Loucy (cell line): ENCODE measurements around the gene TUBA1A.

Experiments
- EZH2phosphoT487 ChIP-seq: fragments of 200-600 bp; IDR thresholded peaks from 2 replicates; pipeline ENCODE4 v1.6.1; 2018; ENCODE audit warnings: antibody characterized with exemption, mild to moderate bottlenecking, moderate library complexity, borderline replicate concordance
- TF ChIP-seq, protein P1 (sequence below): fragments of 200-600 bp; sonication (generic); conservative IDR thresholded peaks from 2 replicates; pipeline ENCODE4 v1.5.1; 2014; ENCODE audit warnings: mild to moderate bottlenecking, antibody characterized with exemption, low read length

GRCh38 chr12:49147384-49147783 lies 41.5 kb downstream of the TUBA1A start:
- TF ChIP-seq, protein P1, sequence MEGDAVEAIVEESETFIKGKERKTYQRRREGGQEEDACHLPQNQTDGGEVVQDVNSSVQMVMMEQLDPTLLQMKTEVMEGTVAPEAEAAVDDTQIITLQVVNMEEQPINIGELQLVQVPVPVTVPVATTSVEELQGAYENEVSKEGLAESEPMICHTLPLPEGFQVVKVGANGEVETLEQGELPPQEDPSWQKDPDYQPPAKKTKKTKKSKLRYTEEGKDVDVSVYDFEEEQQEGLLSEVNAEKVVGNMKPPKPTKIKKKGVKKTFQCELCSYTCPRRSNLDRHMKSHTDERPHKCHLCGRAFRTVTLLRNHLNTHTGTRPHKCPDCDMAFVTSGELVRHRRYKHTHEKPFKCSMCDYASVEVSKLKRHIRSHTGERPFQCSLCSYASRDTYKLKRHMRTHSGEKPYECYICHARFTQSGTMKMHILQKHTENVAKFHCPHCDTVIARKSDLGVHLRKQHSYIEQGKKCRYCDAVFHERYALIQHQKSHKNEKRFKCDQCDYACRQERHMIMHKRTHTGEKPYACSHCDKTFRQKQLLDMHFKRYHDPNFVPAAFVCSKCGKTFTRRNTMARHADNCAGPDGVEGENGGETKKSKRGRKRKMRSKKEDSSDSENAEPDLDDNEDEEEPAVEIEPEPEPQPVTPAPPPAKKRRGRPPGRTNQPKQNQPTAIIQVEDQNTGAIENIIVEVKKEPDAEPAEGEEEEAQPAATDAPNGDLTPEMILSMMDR: no peak
- TF ChIP-seq EZH2phosphoT487: no peak
